Skeletal muscle satellite cell (primary cell): ENCODE results near the gene SNAPC2.

Experiments used
- H3K27me3 ChIP-seq: 2 replicates; pipeline ENCODE4 v1.7.0; 2013; ENCODE audit warnings: low read length; ENCODE audit not compliant: control insufficient read depth, insufficient read depth
- H3K36me3 ChIP-seq: 2 replicates; pipeline ENCODE4 v1.7.0; 2013; ENCODE audit warnings: mild to moderate bottlenecking, control low read depth, low read length; ENCODE audit not compliant: insufficient read depth
- H3K4me1 ChIP-seq: 2 replicates; pipeline ENCODE4 v1.7.0; 2013; ENCODE audit warnings: low read length; ENCODE audit not compliant: control insufficient read depth, insufficient read depth
- H3K4me2 ChIP-seq: 2 replicates; pipeline ENCODE4 v1.7.0; 2013; ENCODE audit warnings: mild to moderate bottlenecking, low read length
- H3K4me3 ChIP-seq: 2 replicates; pipeline ENCODE4 v1.7.0; 2013; ENCODE audit warnings: low read length
- H3K9ac ChIP-seq: 2 replicates; pipeline ENCODE4 v1.7.0; 2013; ENCODE audit warnings: mild to moderate bottlenecking, low read depth, low read length, moderate library complexity
- H3K9me3 ChIP-seq: replicated peaks from 2 replicates; pipeline ENCODE4 v1.7.0; 2013; ENCODE audit warnings: mild to moderate bottlenecking, control low read depth, low read length

Gene SNAPC2

GRCh38 chr19:7969555-7969939, 49.4 kb downstream of the SNAPC2 start:
- Histone ChIP-seq H3K4me1 (no peaks in the 10 kb centered on the region), H3K36me3 (peaks cover 62% of the 10 kb centered on the region), H3K27me3 (no peaks in the 10 kb centered on the region), H3K9ac (no peak overlapping the region), H3K9me3 (no peaks in the 10 kb centered on the region), H3K4me3 (no peak overlapping the region), H3K4me2 (no peak overlapping the region)

GRCh38 chr19:7970716-7971448, 50.7 kb downstream of the SNAPC2 start:
- Histone ChIP-seq H3K9ac (no peak overlapping the region), H3K9me3 (no peaks in the 10 kb centered on the region), H3K36me3 (peaks cover 64% of the 10 kb centered on the region), H3K27me3 (no peaks in the 10 kb centered on the region), H3K4me1 (no peaks in the 10 kb centered on the region), H3K4me2 (no peak overlapping the region), H3K4me3 (no peak overlapping the region)

DNA sequence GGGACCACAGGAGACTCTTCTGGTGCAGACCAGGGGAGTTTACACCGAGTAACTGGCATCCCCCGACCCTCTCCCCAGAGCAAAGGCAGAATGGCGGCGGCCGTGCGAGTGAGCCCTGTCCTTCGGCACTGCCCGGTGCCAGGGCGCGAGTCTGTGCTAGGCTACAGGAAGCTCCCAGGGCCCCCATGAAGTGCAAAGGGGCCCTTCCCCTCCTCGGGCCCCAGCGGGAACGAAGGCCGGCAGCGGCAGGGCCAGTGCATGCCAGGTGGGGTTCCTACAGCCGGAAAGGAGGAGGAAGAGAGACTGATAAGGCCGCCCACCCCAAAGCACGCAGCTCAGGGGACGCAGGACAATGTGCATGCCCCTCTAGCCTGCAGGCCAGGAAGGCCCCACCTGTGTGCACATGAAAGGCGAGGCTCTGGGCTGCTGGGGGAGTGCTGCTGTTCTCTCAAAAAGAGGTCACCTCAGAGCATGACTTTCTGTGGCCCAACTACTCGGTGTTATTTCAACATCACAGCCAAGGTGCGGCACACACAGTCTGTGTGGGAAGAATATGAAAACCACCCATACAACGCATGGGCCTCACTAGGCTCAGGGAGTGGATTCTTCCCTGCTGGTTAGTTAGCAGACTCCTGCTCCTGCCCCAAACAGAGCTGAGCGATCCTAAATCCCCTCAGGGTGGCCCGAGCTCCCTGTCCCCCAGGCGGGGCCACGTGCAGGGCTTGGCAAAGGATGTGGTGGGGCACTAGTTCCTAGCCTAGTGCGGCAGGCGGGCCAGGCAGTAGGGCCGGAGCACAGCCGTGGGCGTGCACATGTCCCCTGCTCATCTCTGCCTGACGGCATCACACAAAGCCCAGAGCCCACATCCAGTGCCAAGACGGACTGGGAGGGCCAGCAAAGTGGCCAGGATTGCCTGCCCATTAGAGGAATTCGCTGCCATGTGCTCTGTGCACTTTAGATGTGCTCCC, 51.7 kb downstream of the SNAPC2 start:
- Histone ChIP-seq H3K4me1 (no peaks in the 10 kb centered on the region), H3K4me3 (no peak overlapping the region), H3K9me3 (no peaks in the 10 kb centered on the region), H3K36me3 (peaks cover 61% of the 10 kb centered on the region), H3K27me3 (no peaks in the 10 kb centered on the region), H3K4me2 (no peak overlapping the region), H3K9ac (no peak overlapping the region)
